Karpas-422 (cell line): ENCODE results near the gene KCNN2. TPM values are rescaled to one million over a fixed set of nuclear protein-coding genes. Genes with fewer than 3 reads are reported as not detected.
"Not testable (repeated sequence)": the region's sequence is repeated elsewhere in the genome, so short reads cannot be mapped to it uniquely, and the experiment has no call there.

Experiments
- DNase-seq: peaks from one replicate; pipeline ENCODE4 v3.0.0-alpha.2; 2015
- H2AFZ ChIP-seq: fragments of 200-600 bp; sonication (generic); 2 replicates; pipeline ENCODE4 v1.6.1; 2014; ENCODE audit warnings: antibody characterized with exemption, low read length, mixed read lengths
- H3K27ac ChIP-seq: fragments of 200-600 bp; sonication (generic); 2 replicates; pipeline ENCODE4 v1.5.1; 2014; ENCODE audit warnings: mild to moderate bottlenecking, low read length, moderate library complexity
- H3K27me3 ChIP-seq: fragments of 200-600 bp; sonication (generic); 2 replicates; pipeline ENCODE4 v1.6.1; 2014; ENCODE audit warnings: low read length, mixed read lengths
- H3K36me3 ChIP-seq: fragments of 200-600 bp; sonication (generic); 2 replicates; pipeline ENCODE4 v1.6.1; 2014; ENCODE audit warnings: low read length, mixed read lengths; ENCODE audit not compliant: insufficient read depth
- H3K4me1 ChIP-seq: fragments of 200-600 bp; sonication (generic); 2 replicates; pipeline ENCODE4 v1.6.1; 2014; ENCODE audit warnings: mild to moderate bottlenecking, low read length, mixed read lengths
- H3K4me2 ChIP-seq: fragments of 200-600 bp; sonication (generic); 2 replicates; pipeline ENCODE4 v1.6.1; 2014; ENCODE audit warnings: low read length, low read depth, mild to moderate bottlenecking; ENCODE audit not compliant: poor library complexity, severe bottlenecking
- H3K4me3 ChIP-seq: fragments of 200-600 bp; sonication (generic); 2 replicates; pipeline ENCODE4 v1.5.1; 2014; ENCODE audit warnings: mild to moderate bottlenecking, antibody characterized with exemption, low read length, mixed read lengths
- H3K79me2 ChIP-seq: fragments of 200-600 bp; sonication (generic); 2 replicates; pipeline ENCODE4 v1.6.1; 2014; ENCODE audit warnings: mild to moderate bottlenecking, low read length, mixed read lengths
- H3K9ac ChIP-seq: fragments of 200-600 bp; sonication (generic); 2 replicates; pipeline ENCODE4 v1.6.0; 2014; ENCODE audit warnings: low read length
- H3K9me2 ChIP-seq: fragments of 200-600 bp; sonication (generic), shearing (Covaris generic); replicated peaks from 2 replicates; pipeline ENCODE4 v1.6.0; 2014; ENCODE audit warnings: mild to moderate bottlenecking, low read length, moderate library complexity; ENCODE audit not compliant: insufficient read depth
- H3K9me3 ChIP-seq: fragments of 300-700, 200-600 bp; sonication (generic); 2 replicates; pipeline ENCODE4 v1.6.1; 2014; ENCODE audit warnings: low read length, mixed read lengths
- H4K20me1 ChIP-seq: fragments of 200-600 bp; sonication (generic); 2 replicates; pipeline ENCODE4 v1.6.1; 2014; ENCODE audit warnings: mild to moderate bottlenecking, antibody characterized with exemption, low read length, low read depth; ENCODE audit not compliant: insufficient read depth
- total RNA-seq: library from RNA; depleted of rRNA; stranded (reverse); fragments of >200 nt; shearing (Covaris generic); gene quantifications from 2 replicates; pipeline ENCODE4 v1.2.3, GENCODE V29; 2014; ENCODE audit warnings: low replicate concordance

KCNN2 gene
- total RNA-seq, 1 experiment from 2014 or later = not detected

GRCh38 chr5:114417519-114417918 is 55.6 kb downstream of the KCNN2 start:
- no peaks in the 10 kb centered on the region for H3K9me3 ChIP-seq
- no peak overlapping the region for H3K27ac ChIP-seq
- H2AFZ ChIP-seq = no peak overlapping the region
- no peaks in the 10 kb centered on the region for H3K36me3 ChIP-seq
- DNase-seq = no peak
- no peaks in the 10 kb centered on the region for H3K27me3 ChIP-seq
- H3K4me2 ChIP-seq = no peak overlapping the region
- H3K9ac ChIP-seq = no peak overlapping the region
- H3K79me2 ChIP-seq = no peaks in the 10 kb centered on the region
- H3K4me3 ChIP-seq = no peak overlapping the region
- no peaks in the 10 kb centered on the region for H3K9me2 ChIP-seq
- H3K4me1 ChIP-seq = peaks cover 22% of the 10 kb centered on the region
- H4K20me1 ChIP-seq = 0 out of 2 replicates have a peak, but pooled peaks cover 3% of the 10 kb centered on the region

GRCh38 chr5:114418176-114419066 is 56.6 kb downstream of the KCNN2 start:
- Histone ChIP-seq H3K9me3 (no peaks in the 10 kb centered on the region), H3K36me3 (no peaks in the 10 kb centered on the region), H3K27ac (no peak overlapping the region), H3K4me2 (peak overlapping the region; percentile 57), H2AFZ (no peak overlapping the region), H3K9me2 (no peaks in the 10 kb centered on the region), H3K9ac (no peak overlapping the region), H3K79me2 (no peaks in the 10 kb centered on the region), H4K20me1 (0 out of 2 replicates have a peak, but pooled peaks cover 3% of the 10 kb centered on the region), H3K4me3 (peak overlapping the region; percentile 22; the same call in 1 of the 2 replicates), H3K27me3 (no peaks in the 10 kb centered on the region), H3K4me1 (peaks cover 22% of the 10 kb centered on the region)
- DNase-seq = peak; percentile 88

GRCh38 chr5:114419067-114419388 is 57.2 kb downstream of the KCNN2 start:
- Histone ChIP-seq H3K9ac (no peak overlapping the region), H3K4me1 (peaks cover 22% of the 10 kb centered on the region), H3K9me3 (no peaks in the 10 kb centered on the region), H3K27ac (no peak overlapping the region), H3K79me2 (no peaks in the 10 kb centered on the region), H3K36me3 (no peaks in the 10 kb centered on the region), H2AFZ (no peak overlapping the region), H4K20me1 (0 out of 2 replicates have a peak, but pooled peaks cover 3% of the 10 kb centered on the region), H3K27me3 (no peaks in the 10 kb centered on the region), H3K9me2 (no peaks in the 10 kb centered on the region), H3K4me3 (peak overlapping the region; percentile 22; the same call in 1 of the 2 replicates), H3K4me2 (peak overlapping the region; percentile 57)
- peak; percentile 43 for DNase-seq

- Histone ChIP-seq H3K4me3 (no peak overlapping the region), H3K36me3 (no peaks in the 10 kb centered on the region), H3K4me1 (peaks cover 22% of the 10 kb centered on the region), H3K27me3 (no peaks in the 10 kb centered on the region), H3K9me2 (no peaks in the 10 kb centered on the region), H2AFZ (no peak overlapping the region), H3K4me2 (no peak overlapping the region), H3K79me2 (no peaks in the 10 kb centered on the region), H3K9me3 (no peaks in the 10 kb centered on the region), H4K20me1 (0 out of 2 replicates have a peak, but pooled peaks cover 3% of the 10 kb centered on the region), H3K27ac (no peak overlapping the region), H3K9ac (no peak overlapping the region)
- no peak for DNase-seq
Measured at GRCh38 chr5:114419959-114420358, 58.1 kb downstream of the KCNN2 start.

- Histone ChIP-seq H3K9ac (no peak overlapping the region), H3K4me3 (no peak overlapping the region), H3K79me2 (no peaks in the 10 kb centered on the region), H3K9me3 (no peaks in the 10 kb centered on the region), H4K20me1 (no peaks in the 10 kb centered on the region), H3K27ac (no peak overlapping the region), H3K27me3 (no peaks in the 10 kb centered on the region), H3K4me2 (no peak overlapping the region), H3K9me2 (no peaks in the 10 kb centered on the region), H3K4me1 (no peaks in the 10 kb centered on the region), H2AFZ (no peak overlapping the region), H3K36me3 (no peaks in the 10 kb centered on the region)
- DNase-seq = no peak
Measured at GRCh38 chr5:114427204-114427603, 65.3 kb downstream of the KCNN2 start.

GRCh38 chr5:114430532-114430931 is 68.7 kb downstream of the KCNN2 start:
- Histone ChIP-seq H3K4me1 (no peaks in the 10 kb centered on the region), H3K4me3 (no peak overlapping the region), H4K20me1 (no peaks in the 10 kb centered on the region), H2AFZ (no peak overlapping the region), H3K9me3 (no peaks in the 10 kb centered on the region), H3K9me2 (no peaks in the 10 kb centered on the region), H3K9ac (no peak overlapping the region), H3K27ac (no peak overlapping the region), H3K27me3 (no peaks in the 10 kb centered on the region), H3K36me3 (no peaks in the 10 kb centered on the region), H3K79me2 (no peaks in the 10 kb centered on the region), H3K4me2 (no peak overlapping the region)
- DNase-seq = no peak

- not testable (repeated sequence) for H3K9me2 ChIP-seq, H3K4me2 ChIP-seq, H3K4me1 ChIP-seq, H3K9me3 ChIP-seq, H4K20me1 ChIP-seq, H3K9ac ChIP-seq, H3K36me3 ChIP-seq, H3K27me3 ChIP-seq, H3K27ac ChIP-seq, DNase-seq, H3K79me2 ChIP-seq, H3K4me3 ChIP-seq, H2AFZ ChIP-seq
Measured at GRCh38 chr5:114432684-114433083, 70.8 kb downstream of the KCNN2 start.

- Histone ChIP-seq H3K9me2 (no peaks in the 10 kb centered on the region), H3K36me3 (no peaks in the 10 kb centered on the region), H3K4me2 (no peak overlapping the region), H3K9ac (no peak overlapping the region), H3K9me3 (no peaks in the 10 kb centered on the region), H3K27me3 (no peaks in the 10 kb centered on the region), H4K20me1 (no peaks in the 10 kb centered on the region), H3K79me2 (no peaks in the 10 kb centered on the region), H2AFZ (no peak overlapping the region), H3K27ac (no peak overlapping the region), H3K4me1 (no peaks in the 10 kb centered on the region), H3K4me3 (no peak overlapping the region)
- DNase-seq = no peak
Measured at GRCh38 chr5:114434396-114435219, 72.7 kb downstream of the KCNN2 start.
